Testis (tissue), 2 donors: ENCODE results near the gene LRFN4.

ENCODE experiments used
- POLR2A ChIP-seq: fragments of 450-650 bp; IDR thresholded peaks from one replicate; pipeline ENCODE4 v1.6.1; 2017; ENCODE audit warnings: antibody characterized with exemption, mild to moderate bottlenecking, moderate library complexity
- TF ChIP-seq, protein P1 (sequence below), 3 experiments: fragments of 450-650 bp in 2 of 3; fragments of 200-600 bp in 1 of 3; sonication (generic) in 1 of 3; IDR thresholded peaks; one replicate each; pipeline ENCODE4 v1.5.1; 2016 to 2019; ENCODE audit warnings: antibody characterized with exemption in 3 of 3, mild to moderate bottlenecking in 2 of 3, moderate library complexity in 1 of 3

DNA sequence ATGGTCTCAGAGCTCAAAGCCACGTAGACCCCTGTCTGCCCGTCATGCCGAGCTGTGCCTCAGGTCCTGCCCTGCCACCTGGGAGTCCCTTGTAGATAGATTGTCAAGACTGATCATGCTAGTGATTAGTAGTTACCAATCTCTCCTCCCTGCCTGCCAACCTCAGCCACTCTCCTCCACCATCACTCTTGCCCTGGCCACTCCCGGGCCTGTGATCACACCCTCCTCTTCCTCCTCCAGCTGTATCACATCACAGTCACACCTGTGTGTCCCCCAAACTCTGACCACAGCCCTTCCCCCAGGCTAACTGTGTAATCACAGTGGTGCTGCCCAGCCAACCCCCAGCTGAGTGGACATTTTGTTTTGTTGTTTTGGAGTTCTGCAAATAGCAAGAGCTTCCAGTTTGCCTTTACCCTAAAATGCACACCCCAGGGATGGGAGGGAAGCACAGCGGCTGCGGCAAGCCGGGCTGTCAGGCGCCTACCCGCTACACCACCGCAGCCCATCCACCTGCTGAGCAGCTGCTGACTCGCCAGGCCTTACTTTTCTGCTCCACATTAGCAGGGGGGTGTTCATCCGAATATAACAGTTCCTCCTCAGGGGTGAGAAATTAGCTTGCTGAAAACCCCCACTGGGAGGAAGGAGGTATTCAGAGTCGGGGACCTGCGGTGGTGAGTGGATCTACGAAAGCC lies 45.8 kb downstream of the LRFN4 start:
- TF ChIP-seq, protein P1, sequence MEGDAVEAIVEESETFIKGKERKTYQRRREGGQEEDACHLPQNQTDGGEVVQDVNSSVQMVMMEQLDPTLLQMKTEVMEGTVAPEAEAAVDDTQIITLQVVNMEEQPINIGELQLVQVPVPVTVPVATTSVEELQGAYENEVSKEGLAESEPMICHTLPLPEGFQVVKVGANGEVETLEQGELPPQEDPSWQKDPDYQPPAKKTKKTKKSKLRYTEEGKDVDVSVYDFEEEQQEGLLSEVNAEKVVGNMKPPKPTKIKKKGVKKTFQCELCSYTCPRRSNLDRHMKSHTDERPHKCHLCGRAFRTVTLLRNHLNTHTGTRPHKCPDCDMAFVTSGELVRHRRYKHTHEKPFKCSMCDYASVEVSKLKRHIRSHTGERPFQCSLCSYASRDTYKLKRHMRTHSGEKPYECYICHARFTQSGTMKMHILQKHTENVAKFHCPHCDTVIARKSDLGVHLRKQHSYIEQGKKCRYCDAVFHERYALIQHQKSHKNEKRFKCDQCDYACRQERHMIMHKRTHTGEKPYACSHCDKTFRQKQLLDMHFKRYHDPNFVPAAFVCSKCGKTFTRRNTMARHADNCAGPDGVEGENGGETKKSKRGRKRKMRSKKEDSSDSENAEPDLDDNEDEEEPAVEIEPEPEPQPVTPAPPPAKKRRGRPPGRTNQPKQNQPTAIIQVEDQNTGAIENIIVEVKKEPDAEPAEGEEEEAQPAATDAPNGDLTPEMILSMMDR (IDR thresholded peaks at IDR 0.05): no peak
- no peak for TF ChIP-seq POLR2A
